K562 (cell line): ENCODE measurements around the gene ACOT13. TPM values are rescaled to one million over a fixed set of nuclear protein-coding genes. Genes with fewer than 3 reads are reported as not detected.

ENCODE experiments used
- ATAC-seq: fragments of 200-7000 bp; cut with Tn5 transposase; 3 replicates; pipeline ENCODE4 v1.9.1; 2020; ENCODE audit warnings: moderate library complexity
- BruUV-seq: library from RNA; stranded (reverse); fragments of 400-500 nt; replicated peaks from 2 replicates; lab custom pipeline; 2021; lab: Mats Ljungman, UMichigan
- CTCF ChIA-PET: fragments of 300-600 bp; formaldehyde crosslinking; extraction: SDS; loops from one replicate; lab custom pipeline; 2021; ENCODE audit warnings: low intra/inter-chr PET ratio; lab: Yijun Ruan, JAX
- POLR2A ChIA-PET: fragments of 300-600, 350-650 bp; sonication (Branson Sonifier 250); formaldehyde crosslinking; extraction: SDS; loops from one replicate; lab custom pipeline; 2021; ENCODE audit warnings: antibody characterized with exemption, inconsistent platforms; lab: Yijun Ruan, JAX
- DNase-seq, 4 experiments: peaks; one replicate each; pipeline versions ENCODE4 v3.0.0 to v3.0.0-alpha.2; 2011 to 2018; ENCODE audit warnings: low spot score in 3 of 4, mixed read lengths in 3 of 4; ENCODE audit errors: extremely low read depth in 1 of 4
- FAIRE-seq: peaks from 2 replicates; lab custom pipeline; 2011; peaks lifted over from hg19 to GRCh38; lab: Jason Lieb, UNC
- H2AFZ ChIP-seq: 2 replicates; pipeline ENCODE4 v1.6.0; 2011; ENCODE audit warnings: low read depth, low read length, control low read depth, inconsistent platforms
- H3K27ac ChIP-seq: fragments of 200-600 bp; 3 replicates; pipeline ENCODE4 v1.8.0; 2011; ENCODE audit warnings: low read depth, mild to moderate bottlenecking, control low read depth, inconsistent platforms, low read length, moderate library complexity, mixed read lengths; ENCODE audit errors: extremely low read depth
- H3K27me3 ChIP-seq, 2 experiments: fragments of 300-600 bp in 1 of 2; 2 replicates in 1 of 2; 3 replicates in 1 of 2; pipeline versions ENCODE4 v1.6.0 to v1.8.0; 2011; ENCODE audit warnings: inconsistent platforms in 2 of 2, low read length in 2 of 2, mild to moderate bottlenecking in 1 of 2, mixed read lengths in 1 of 2, moderate library complexity in 1 of 2; ENCODE audit not compliant: control insufficient read depth in 2 of 2, insufficient read depth in 2 of 2
- H3K36me3 ChIP-seq: fragments of 300-600 bp; 3 replicates; pipeline ENCODE4 v1.8.0; 2011; ENCODE audit warnings: mild to moderate bottlenecking, low read length, inconsistent platforms; ENCODE audit not compliant: control insufficient read depth, insufficient read depth
- H3K4me1 ChIP-seq, 2 experiments: fragments of 200-600 bp in 1 of 2; replicated peaks in 1 of 2; 2 replicates in 1 of 2; 3 replicates in 1 of 2; pipeline versions ENCODE4 v1.5.1 to v1.8.0; 2011; ENCODE audit warnings: inconsistent platforms in 2 of 2, low read length in 2 of 2, mild to moderate bottlenecking in 1 of 2, mixed read lengths in 1 of 2, moderate library complexity in 1 of 2; ENCODE audit not compliant: control insufficient read depth in 2 of 2, insufficient read depth in 2 of 2
- H3K4me2 ChIP-seq: 2 replicates; pipeline ENCODE4 v1.6.1; 2011; ENCODE audit warnings: low read length, control low read depth, inconsistent platforms, mixed read lengths; ENCODE audit not compliant: insufficient read depth
- H3K4me3 ChIP-seq: fragments of 200-600 bp; sonication (generic), shearing (Covaris generic); 2 replicates; pipeline ENCODE4 v1.5.1; 2016; ENCODE audit warnings: control low read depth, inconsistent platforms
- H3K79me2 ChIP-seq: fragments of 200-600 bp; 3 replicates; pipeline ENCODE4 v1.8.0; 2011; ENCODE audit warnings: low read length, inconsistent platforms; ENCODE audit not compliant: control insufficient read depth, insufficient read depth
- H3K9ac ChIP-seq, 2 experiments: 2 replicates each; pipeline versions ENCODE4 v1.6.0 to v1.6.1; 2011; ENCODE audit warnings: low read depth in 2 of 2, low read length in 2 of 2, control low read depth in 1 of 2, inconsistent platforms in 1 of 2, mild to moderate bottlenecking in 1 of 2, mixed read lengths in 1 of 2; ENCODE audit not compliant: insufficient read depth in 1 of 2
- H3K9me1 ChIP-seq: one replicate; pipeline ENCODE4 v1.6.0; 2011; ENCODE audit warnings: inconsistent platforms, mild to moderate bottlenecking, low read length, moderate library complexity; ENCODE audit not compliant: control insufficient read depth, insufficient read depth
- H3K9me3 ChIP-seq: replicated peaks from 2 replicates; pipeline ENCODE4 v1.5.1; 2011; ENCODE audit warnings: low read depth, low read length, inconsistent platforms; ENCODE audit not compliant: control insufficient read depth, insufficient read depth
- H4K20me1 ChIP-seq: replicated peaks from 2 replicates; pipeline ENCODE4 v1.6.1; 2011; ENCODE audit warnings: low read length, inconsistent platforms, mixed read lengths; ENCODE audit not compliant: control insufficient read depth, insufficient read depth
- CHCHD3 ChIP-seq: fragments of 250-450 bp; sonication (Bioruptor Pico); IDR thresholded peaks from 2 replicates; pipeline ENCODE4 v2.1.2; 2022; ENCODE audit warnings: mild to moderate bottlenecking
- CLOCK ChIP-seq: fragments of 250-450 bp; sonication (Bioruptor Pico); IDR thresholded peaks from 2 replicates; pipeline ENCODE4 v1.4.0; 2020; ENCODE audit warnings: mild to moderate bottlenecking, moderate library complexity, borderline replicate concordance
- E2F6 ChIP-seq, 2 experiments: IDR thresholded peaks; 2 replicates each; pipeline ENCODE4 v1.6.1; 2011; ENCODE audit warnings: borderline replicate concordance in 1 of 2, control low read depth in 1 of 2, low read depth in 1 of 2, low read length in 1 of 2, mild to moderate bottlenecking in 1 of 2, mixed read lengths in 1 of 2, moderate library complexity in 1 of 2; ENCODE audit not compliant: insufficient read depth in 1 of 2, insufficient read length in 1 of 2, poor library complexity in 1 of 2, severe bottlenecking in 1 of 2; ENCODE audit errors: extremely low read depth in 1 of 2
- MAFG ChIP-seq: fragments of 450-650 bp; conservative IDR thresholded peaks from 2 replicates; pipeline ENCODE4 v1.6.1; 2016; ENCODE audit warnings: missing genetic modification characterization, missing compliant biosample characterization
- MLLT1 ChIP-seq, 2 experiments: fragments of 450-650 bp; IDR thresholded peaks; 2 replicates each; pipeline ENCODE4 v1.6.1; 2016
- MTA3 ChIP-seq: fragments of 450-650 bp; formaldehyde crosslinking; IDR thresholded peaks from 2 replicates; pipeline ENCODE4 v1.6.1; 2017; ENCODE audit warnings: mild to moderate bottlenecking, borderline replicate concordance
- NFATC3 ChIP-seq: fragments of 450-650 bp; IDR thresholded peaks from 2 replicates; pipeline ENCODE4 v1.6.1; 2017; ENCODE audit warnings: mild to moderate bottlenecking
- SMARCA5 ChIP-seq: fragments of 450-650 bp; IDR thresholded peaks from 2 replicates; pipeline ENCODE4 v1.6.1; 2016
- ZC3H11A ChIP-seq: IDR thresholded peaks from 2 replicates; pipeline ENCODE4 v1.6.1; 2012; ENCODE audit warnings: low read depth, low read length, improper control_type of control experiment
- ZNF174 ChIP-seq: fragments of 250-450 bp; sonication (Bioruptor Pico); IDR thresholded peaks from 2 replicates; pipeline ENCODE4 v1.4.0; 2020; ENCODE audit warnings: mild to moderate bottlenecking
- ZNF253 ChIP-seq: fragments of 250-450 bp; sonication (Bioruptor Pico); conservative IDR thresholded peaks from 2 replicates; pipeline ENCODE4 v1.6.1; 2021; ENCODE audit warnings: mild to moderate bottlenecking
- ZNF347 ChIP-seq: fragments of 450-650 bp; formaldehyde crosslinking; IDR thresholded peaks from 2 replicates; pipeline ENCODE4 v1.4.0; 2020; ENCODE audit warnings: low read depth, mild to moderate bottlenecking, moderate library complexity
- ZNF354B ChIP-seq: fragments of 250-450 bp; sonication (Bioruptor Pico); IDR thresholded peaks from 2 replicates; pipeline ENCODE4 v1.4.0; 2020
- ZNF512 ChIP-seq: IDR thresholded peaks from 2 replicates; pipeline ENCODE4 v1.6.1; 2016; ENCODE audit warnings: missing genetic modification characterization, missing compliant biosample characterization
- ZNF707 ChIP-seq: fragments of 250-450 bp; sonication (Bioruptor Pico); conservative IDR thresholded peaks from 2 replicates; pipeline ENCODE4 v1.8.0; 2022; ENCODE audit warnings: inconsistent platforms, mild to moderate bottlenecking, moderate library complexity
- WGBS: fragments of 100-300 bp; shearing (Covaris generic); methylation state at CpG from one replicate; pipeline ENCODE4 v1.1.6; 2016; ENCODE audit warnings: low coverage, mixed read lengths; ENCODE audit not compliant: insufficient coverage; ENCODE audit errors: missing lambda C conversion rate; 5-methylcytosine and 5-hydroxymethylcytosine counted together
- in situ Hi-C: fragments of 300-500 bp; cut with MboI; formaldehyde crosslinking; loops from 4 replicates; pipeline ENCODE4 v1.15.0; 2018; ENCODE audit warnings: inconsistent platforms, mixed read lengths
- intact Hi-C: fragments of 100-400 bp; cut with micrococcal nuclease; formaldehyde crosslinking; loops from 2 replicates; pipeline ENCODE4 v1.14.2; 2022
- polyA plus RNA-seq, 8 experiments: library from polyadenylated mRNA; depleted of rRNA in 4 of 8; stranded (reverse) in 5 of 8; unstranded in 3 of 8; fragments of >200 nt; fragmentation: Nextera tagmentation in 2 of 8; fragmentation: Illumina TruSeq in 1 of 8; extraction: Ambion mirVana in 2 of 8; extraction: Trizol in 1 of 8; gene quantifications; 2 replicates each; pipeline versions ENCODE4 v1.2.1 to v1.2.3, GENCODE V29; 2011 to 2014; ENCODE audit warnings: inconsistent platforms in 1 of 8, missing spikeins in 1 of 8
- total RNA-seq, 7 experiments: library from RNA; depleted of rRNA in 6 of 7; stranded (reverse); fragments of >200 nt in 6 of 7; fragmentation: Illumina TruSeq in 2 of 7; extraction: Trizol in 2 of 7; gene quantifications; 2 replicates each; pipeline versions ENCODE4 v1.2.1 to v1.2.3, GENCODE V29; 2011 to 2021; ENCODE audit warnings: low replicate concordance in 1 of 7

The ACOT13 gene
- total and polyA plus RNA-seq, 9 of the 15 experiments (the other 6 are each of a cell fraction or from before 2014, with no cell fraction given) = 14.1 to 129 (median 65.7) TPM

- ATAC-seq = no peak
- Histone ChIP-seq H2AFZ (no peak overlapping the region), H3K4me3 (peak overlapping the region; percentile 94), H3K9me3 (no peaks in the 10 kb centered on the region; the same call in 1 of the 2 replicates), H3K36me3 (peaks cover 57% of the 10 kb centered on the region), H3K4me1 (peaks cover 6 to 17% of the 10 kb centered on the region in 2 experiments; a peak in 3 of 5 replicates), H3K27me3 (no peaks in the 10 kb centered on the region), H3K79me2 (peaks cover 70% of the 10 kb centered on the region), H3K9me1 (peaks cover 4% of the 10 kb centered on the region), H3K27ac (peak overlapping the region; percentile 97), H3K9ac (peak overlapping the region; percentile 89 to 97), H3K4me2 (peak overlapping the region; percentile 93), H4K20me1 (peaks cover 28% of the 10 kb centered on the region)
- intact Hi-C loops = loop anchor here (2.0 kb wide), 1 partner anchor 52 kb away; the partner anchor contains the start of genes ACOT13 and TDP2
- ChIA-PET CTCF (interaction anchor here (0.6 kb wide), 1 partner anchor 329 kb away, joined by 6 read pairs; no protein-coding TSS in a partner anchor), POLR2A (interaction anchor here (0.7 to 3.4 kb wide), 22 partner anchors 9 to 230 kb away, joined by 3 to 45 read pairs (median 4); partner anchors contain the start of genes ACOT13, GMNN and TDP2)
- DNase-seq = no peak
- FAIRE-seq = no peak
- in situ Hi-C loops = no loop called here
- WGBS = 0% methylated on average over 8 of the region's 8 CpGs
- no TSS peak for BruUV-seq
- TF ChIP-seq ZNF347 (CRISPR knock-in tag) (0 out of 2 replicates have a peak, but pooled peaks have one; percentile 2), MLLT1 (IDR thresholded peaks at IDR 0.05) (no peak), ZNF354B (CRISPR knock-in tag) (no peak), MTA3 (no peak), SMARCA5 (no peak), ZC3H11A (no peak), NFATC3 (no peak), E2F6 (IDR thresholded peaks at IDR 0.05; ENCODE audit: borderline replicate concordance in 1 of 2, extremely low read depth in 1 of 2, insufficient read depth in 1 of 2, insufficient read length in 1 of 2, low read depth in 1 of 2, low read length in 1 of 2, poor library complexity in 1 of 2, severe bottlenecking in 1 of 2) (no peak), ZNF174 (CRISPR knock-in tag) (no peak), ZNF512 (tag) (peak; percentile 85), MAFG (tag) (no peak), ZNF253 (no peak), ZNF707 (CRISPR knock-in tag) (no peak), CHCHD3 (CRISPR knock-in tag) (0 out of 2 replicates have a peak, but pooled peaks have one; percentile 34), CLOCK (no peak)
Observed at GRCh38 chr6:24718449-24719124, 51.7 kb downstream of the ACOT13 start.
